Measurements from ENCODE around the gene FKBP6. TPM values are rescaled to one million over a fixed set of nuclear protein-coding genes. Genes with fewer than 3 reads are reported as not detected.
"Not testable (repeated sequence)": the region's sequence is repeated elsewhere in the genome, so short reads cannot be mapped to it uniquely, and the experiment has no call there.

The FKBP6 gene
- total and polyA plus RNA-seq, 2 donors: not detected

DNA sequence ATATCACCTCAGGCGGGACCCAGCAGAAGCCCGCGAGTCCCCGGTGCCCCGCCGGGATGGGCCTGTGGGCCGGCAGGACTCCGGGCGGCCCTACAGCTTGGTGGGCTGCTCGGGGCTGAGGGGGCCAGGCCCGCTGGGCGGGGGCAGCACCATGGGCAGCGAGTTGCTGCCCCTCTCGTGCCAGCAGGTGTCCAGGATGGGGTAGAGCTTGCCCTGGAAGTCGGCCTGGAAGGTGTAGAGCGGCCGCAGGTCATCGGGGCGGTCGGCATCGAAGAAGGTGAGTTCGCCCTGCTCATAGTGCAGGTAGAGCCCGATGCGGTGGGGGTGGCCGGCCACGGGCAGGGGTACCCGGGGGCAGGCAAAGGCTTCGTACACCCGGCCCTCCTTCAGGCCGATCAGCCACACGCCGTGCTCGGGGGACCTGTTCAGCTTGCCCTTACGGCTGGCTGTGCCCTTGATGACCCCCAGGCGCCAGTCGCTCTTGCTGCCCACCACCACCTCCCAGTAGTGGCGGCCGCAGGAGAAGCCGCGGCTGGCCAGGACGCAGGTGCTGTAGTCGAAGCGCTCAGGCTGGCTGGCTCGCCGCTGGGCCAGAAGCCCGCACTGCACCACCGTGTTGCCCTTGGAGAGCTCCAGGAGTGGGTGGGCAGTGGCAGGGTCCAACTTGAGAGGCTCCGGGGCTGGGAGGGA lies 15.0 kb upstream of the FKBP6 start:
- Histone ChIP-seq H3K36me3 (ENCODE audit: insufficient read depth) (no peaks in the 10 kb centered on the region), H3K4me1 (ENCODE audit: insufficient read depth) (no peaks in the 10 kb centered on the region), H3K27ac (ENCODE audit: low read depth) (no peak overlapping the region), H3K4me3 (ENCODE audit: low read depth, low read length) (no peak overlapping the region)
- no peak for DNase-seq (ENCODE audit: extremely low spot score)
- 92% methylated on average over 48 of the region's 48 CpGs for WGBS

GRCh38 chr7:73313521-73313906 lies 14.4 kb upstream of the FKBP6 start:
- Histone ChIP-seq H3K36me3 (ENCODE audit: insufficient read depth) (no peaks in the 10 kb centered on the region), H3K4me3 (ENCODE audit: low read depth, low read length) (no peak overlapping the region), H3K4me1 (ENCODE audit: insufficient read depth) (no peaks in the 10 kb centered on the region), H3K27ac (ENCODE audit: low read depth) (no peak overlapping the region)
- WGBS: 77% methylated on average over 4 of the region's 4 CpGs
- DNase-seq (ENCODE audit: extremely low spot score): no peak

DNA sequence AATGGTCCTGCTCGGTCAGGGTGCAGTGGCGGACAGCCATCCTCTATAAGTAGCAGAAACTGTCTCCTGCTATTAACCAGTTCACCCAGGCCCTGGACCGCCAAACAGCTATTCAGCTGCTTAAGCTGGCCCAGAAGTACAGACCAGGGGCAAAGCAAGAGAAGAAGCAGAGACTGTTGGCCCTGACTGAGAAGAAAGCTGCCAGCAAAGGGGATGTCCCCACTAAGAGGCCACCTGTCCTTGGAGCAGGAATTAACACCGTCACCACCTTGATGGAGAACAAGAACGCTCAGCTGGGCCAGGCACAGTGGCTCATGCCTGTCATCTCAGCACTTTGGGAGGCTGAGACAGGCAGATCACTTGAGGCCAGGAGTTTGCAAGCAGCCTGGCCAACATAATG lies 13.7 kb upstream of the FKBP6 start:
- Histone ChIP-seq H3K4me1 (ENCODE audit: insufficient read depth) (no peaks in the 10 kb centered on the region), H3K27ac (ENCODE audit: low read depth) (no peak overlapping the region), H3K4me3 (ENCODE audit: low read depth, low read length) (no peak overlapping the region), H3K36me3 (ENCODE audit: insufficient read depth) (no peaks in the 10 kb centered on the region)
- 74% methylated on average over 5 of the region's 5 CpGs for WGBS
- DNase-seq (ENCODE audit: extremely low spot score): no peak

DNA sequence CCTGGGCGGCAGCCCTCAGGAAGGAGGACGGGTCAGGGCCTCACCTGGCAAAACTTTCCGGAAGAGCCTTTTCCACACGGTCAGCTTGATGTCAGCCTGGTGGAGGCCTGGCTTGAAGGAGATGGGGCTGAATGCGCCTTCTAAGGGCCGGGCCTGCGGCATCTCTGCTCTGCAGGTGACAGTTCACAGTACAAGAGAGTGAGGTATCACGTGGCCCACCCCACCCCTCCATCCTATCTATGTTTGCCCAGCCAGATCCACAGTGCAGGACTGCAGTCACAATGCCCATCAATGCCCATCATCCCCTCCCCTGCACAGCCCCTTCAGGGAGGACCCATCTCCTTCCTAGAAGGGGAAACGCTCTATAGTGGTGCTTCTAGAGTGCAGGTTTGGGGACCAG lies 11.4 kb upstream of the FKBP6 start:
- WGBS: 80% methylated on average over 9 of the region's 9 CpGs
- no peaks in the 10 kb centered on the region for H3K36me3 ChIP-seq (ENCODE audit: insufficient read depth)

DNA sequence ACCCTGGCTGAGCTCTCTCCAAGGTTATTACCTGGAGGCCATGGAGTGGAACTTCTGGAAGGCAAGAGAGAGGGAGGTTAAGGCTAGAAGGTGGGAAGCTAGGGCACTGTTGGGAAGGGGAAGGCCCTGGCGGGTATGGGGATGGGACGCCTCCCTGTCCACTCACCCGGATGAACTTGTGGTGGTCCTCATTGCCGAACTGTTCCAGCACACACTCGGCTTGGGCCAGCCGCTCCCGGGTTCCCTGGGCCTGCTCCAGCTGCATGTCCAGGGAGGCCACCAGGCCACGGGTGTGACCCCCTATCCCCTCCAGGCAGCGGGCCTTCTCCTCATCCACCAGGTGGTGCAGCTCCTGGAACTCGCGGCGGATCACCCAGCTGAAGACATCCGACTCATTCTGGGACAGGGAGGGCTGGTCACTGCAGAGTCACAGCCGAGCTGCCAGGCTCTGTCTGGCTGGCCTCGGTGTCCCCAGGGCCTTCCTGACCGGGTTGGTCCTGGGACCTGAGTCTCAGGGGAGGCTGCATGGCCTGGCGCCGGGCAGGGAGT lies 9.2 kb upstream of the FKBP6 start:
- H3K4me3 ChIP-seq (ENCODE audit: low read depth, low read length); H3K4me1 ChIP-seq (ENCODE audit: insufficient read depth); H3K36me3 ChIP-seq (ENCODE audit: insufficient read depth); H3K27ac ChIP-seq (ENCODE audit: low read depth); DNase-seq (ENCODE audit: extremely low spot score): not testable (repeated sequence)
- 74% methylated on average over 17 of the region's 18 CpGs for WGBS

More for the DNA sequence above, 11.4 kb upstream of the FKBP6 start:
- Histone ChIP-seq H3K27ac (ENCODE audit: low read depth) (no peak overlapping the region), H3K4me3 (ENCODE audit: low read depth, low read length) (no peak overlapping the region), H3K4me1 (ENCODE audit: insufficient read depth) (no peaks in the 10 kb centered on the region)
- DNase-seq (ENCODE audit: extremely low spot score): no peak

DNA sequence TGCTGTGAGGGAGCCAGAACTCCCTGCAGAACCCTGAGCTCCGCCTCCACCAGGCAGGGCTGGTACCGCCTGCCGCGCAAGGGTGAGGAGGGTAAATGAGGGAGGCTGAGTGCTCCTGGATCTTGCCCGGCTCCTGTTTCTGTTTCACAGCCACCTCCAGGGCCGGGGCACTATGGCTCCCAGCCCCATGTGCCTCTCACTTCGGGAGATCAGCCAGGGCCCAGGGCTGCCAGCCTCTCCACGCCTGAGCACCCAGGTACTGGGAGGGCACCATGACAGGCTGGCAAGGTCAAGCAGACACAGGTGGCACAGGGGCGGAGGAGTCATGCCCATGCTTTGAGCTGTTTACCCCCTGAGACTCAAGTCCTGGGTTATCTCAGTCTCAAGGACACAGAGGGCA lies 8.4 kb upstream of the FKBP6 start:
- not testable (repeated sequence) for H3K4me1 ChIP-seq (ENCODE audit: insufficient read depth); H3K27ac ChIP-seq (ENCODE audit: low read depth); DNase-seq (ENCODE audit: extremely low spot score); H3K36me3 ChIP-seq (ENCODE audit: insufficient read depth); H3K4me3 ChIP-seq (ENCODE audit: low read depth, low read length)
- WGBS: 76% methylated on average over 9 of the region's 9 CpGs

- H3K36me3 ChIP-seq (ENCODE audit: insufficient read depth); DNase-seq (ENCODE audit: extremely low spot score); H3K4me1 ChIP-seq (ENCODE audit: insufficient read depth); H3K4me3 ChIP-seq (ENCODE audit: low read depth, low read length); H3K27ac ChIP-seq (ENCODE audit: low read depth): not testable (repeated sequence)
- 68% methylated on average over 9 of the region's 9 CpGs for whole genome bisulfite sequencing
These were observed 8.0 kb upstream of the FKBP6 start for GRCh38 chr7:73320009-73320408.

GRCh38 chr7:73323434-73324080 lies 4.4 kb upstream of the FKBP6 start:
- not testable (repeated sequence) for DNase-seq (ENCODE audit: extremely low spot score); H3K4me3 ChIP-seq (ENCODE audit: low read depth, low read length); H3K36me3 ChIP-seq (ENCODE audit: insufficient read depth); H3K4me1 ChIP-seq (ENCODE audit: insufficient read depth); H3K27ac ChIP-seq (ENCODE audit: low read depth)
- 65% methylated on average over 5 of the region's 5 CpGs for WGBS

GRCh38 chr7:73324081-73324845 lies 3.7 kb upstream of the FKBP6 start:
- DNase-seq (ENCODE audit: extremely low spot score): not testable (repeated sequence)

DNA sequence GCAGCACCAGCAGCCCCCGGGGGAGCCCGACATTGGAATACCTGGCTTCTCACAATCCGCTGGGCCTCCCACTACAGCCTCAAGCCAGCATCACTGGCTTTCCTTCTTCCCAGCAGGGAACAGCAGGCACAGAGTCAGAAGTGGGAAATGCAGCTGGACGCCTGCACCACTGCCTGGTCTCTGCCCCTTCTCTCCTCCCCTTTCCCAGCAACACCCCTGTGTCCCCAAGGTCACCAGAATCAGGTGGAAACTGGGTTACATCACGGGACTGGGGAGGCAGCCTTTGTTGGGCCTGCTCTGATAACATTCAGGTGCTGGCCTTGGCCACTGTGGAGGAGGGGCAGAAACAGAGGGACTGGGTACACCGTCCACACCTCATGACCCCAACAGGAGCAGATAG lies 2.5 kb upstream of the FKBP6 start:
- WGBS: 89% methylated on average over 6 of the region's 6 CpGs
- DNase-seq (ENCODE audit: extremely low spot score); H3K36me3 ChIP-seq (ENCODE audit: insufficient read depth); H3K4me3 ChIP-seq (ENCODE audit: low read depth, low read length); H3K27ac ChIP-seq (ENCODE audit: low read depth); H3K4me1 ChIP-seq (ENCODE audit: insufficient read depth): not testable (repeated sequence)

More at GRCh38 chr7:73324081-73324845, 3.7 kb upstream of the FKBP6 start:
- not testable (repeated sequence) for H3K4me1 ChIP-seq (ENCODE audit: insufficient read depth); H3K36me3 ChIP-seq (ENCODE audit: insufficient read depth); H3K27ac ChIP-seq (ENCODE audit: low read depth); H3K4me3 ChIP-seq (ENCODE audit: low read depth, low read length)
- 19% methylated on average over 31 of the region's 31 CpGs for WGBS

GRCh38 chr7:73327449-73327848 lies 512 bp upstream of the FKBP6 start:
- H3K4me1 ChIP-seq (ENCODE audit: insufficient read depth); DNase-seq (ENCODE audit: extremely low spot score); H3K36me3 ChIP-seq (ENCODE audit: insufficient read depth); H3K27ac ChIP-seq (ENCODE audit: low read depth); H3K4me3 ChIP-seq (ENCODE audit: low read depth, low read length): not testable (repeated sequence)
- 93% methylated on average over 10 of the region's 13 CpGs for WGBS

DNA sequence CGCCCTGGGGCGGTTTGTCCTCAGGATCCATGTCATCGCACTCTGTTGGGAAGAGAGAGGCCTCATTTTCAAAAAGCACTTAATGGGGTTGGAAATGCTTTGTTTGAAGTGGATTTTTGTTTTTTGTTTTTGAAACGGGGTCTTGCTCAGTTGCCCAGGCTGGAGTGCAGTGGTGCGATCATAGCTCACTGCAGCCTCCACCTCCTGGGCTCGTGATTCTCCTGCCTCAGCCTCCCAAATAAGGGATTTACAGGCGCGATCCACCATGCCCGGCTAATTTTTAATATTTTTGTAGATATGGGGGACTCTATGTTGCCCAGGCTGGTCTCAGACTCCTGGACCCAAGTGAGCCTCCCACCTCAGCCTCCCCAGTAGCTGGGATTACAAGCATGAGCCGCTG lies 735 bp downstream of the FKBP6 start:
- WGBS: 97% methylated on average over 10 of the region's 10 CpGs
- DNase-seq (ENCODE audit: extremely low spot score): no peak
- Histone ChIP-seq H3K4me3 (ENCODE audit: low read depth, low read length) (no peak overlapping the region), H3K36me3 (ENCODE audit: insufficient read depth) (no peaks in the 10 kb centered on the region), H3K27ac (ENCODE audit: low read depth) (no peak overlapping the region), H3K4me1 (ENCODE audit: insufficient read depth) (no peaks in the 10 kb centered on the region)

DNA sequence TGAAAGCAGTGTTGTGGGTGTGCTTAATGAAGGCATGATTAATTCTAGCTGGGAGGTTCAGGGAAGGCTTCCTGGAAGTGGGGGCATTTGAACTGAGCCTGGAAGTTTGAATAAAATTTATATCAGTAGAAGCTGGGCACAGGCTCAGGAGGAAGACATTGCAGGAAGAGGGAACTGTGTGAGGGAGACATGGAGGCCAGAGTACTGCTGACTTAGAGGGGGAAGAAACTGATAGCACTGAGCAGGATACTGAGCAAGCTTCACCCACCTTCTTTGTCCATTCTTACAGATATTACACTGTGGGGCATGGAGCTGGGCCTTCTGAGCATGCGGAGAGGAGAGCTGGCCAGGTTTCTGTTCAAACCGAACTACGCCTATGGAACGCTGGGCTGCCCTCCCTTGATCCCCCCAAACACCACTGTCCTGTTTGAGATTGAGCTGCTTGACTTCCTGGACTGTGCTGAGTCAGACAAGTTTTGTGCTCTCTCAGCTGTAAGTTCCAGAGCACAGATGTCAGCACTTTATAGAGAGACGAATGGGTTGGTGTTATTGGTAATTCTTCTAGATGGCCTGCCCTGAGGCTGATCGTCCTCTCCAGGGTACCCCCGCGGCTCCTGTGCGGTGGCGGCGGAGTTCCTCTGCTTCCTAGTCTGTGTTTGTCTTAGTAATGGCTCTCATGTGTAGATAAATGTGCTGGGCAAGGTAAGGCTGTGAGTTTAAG lies 2.1 kb downstream of the FKBP6 start:
- 30% methylated on average over 11 of the region's 11 CpGs for WGBS
- Histone ChIP-seq H3K27ac (ENCODE audit: low read depth) (no peak overlapping the region), H3K4me3 (ENCODE audit: low read depth, low read length) (no peak overlapping the region), H3K36me3 (ENCODE audit: insufficient read depth) (no peaks in the 10 kb centered on the region), H3K4me1 (ENCODE audit: insufficient read depth) (peaks cover 2% of the 10 kb centered on the region)
- DNase-seq (ENCODE audit: extremely low spot score): no peak
